T-cell (primary cell): ENCODE data around the gene ATP9B. TPM values are rescaled to one million over a fixed set of nuclear protein-coding genes. Genes with fewer than 3 reads are reported as not detected.

Source experiments
- ATAC-seq, 4 experiments: fragments of 200-7000 bp in 3 of 4; fragments of 150-1000 bp in 1 of 4; cut with Tn5 transposase; replicated peaks in 1 of 4; 1 replicate in 3 of 4; 2 replicates in 1 of 4; pipeline ENCODE4 v1.10.0; 2021; ENCODE audit warnings: moderate library complexity in 3 of 4, mild to moderate bottlenecking in 2 of 4, moderate number of reproducible peaks in 1 of 4
- CTCF ChIA-PET, 2 donors: fragments of 300-600 bp; sonication (Branson Sonifier 250); formaldehyde crosslinking; loops; one replicate each; lab custom pipeline; 2022; ENCODE audit warnings: antibody characterized with exemption in 2 of 2; lab: Charles Lee
- POLR2A ChIA-PET, 2 donors: fragments of 300-600 bp; sonication (Branson Sonifier 250); formaldehyde crosslinking; loops; one replicate each; lab custom pipeline; 2022; ENCODE audit warnings: antibody characterized with exemption in 2 of 2; lab: Charles Lee
- DNase-seq, 35 experiments: peaks; one replicate each; pipeline versions ENCODE4 v3.0.0 to v3.0.0-alpha.2; 2013 to 2023
- H3K27ac ChIP-seq: one replicate; pipeline ENCODE4 v1.5.1; 2013; ENCODE audit warnings: low read length
- H3K27me3 ChIP-seq, 2 experiments: replicated peaks in 1 of 2; 1 replicate in 1 of 2; 2 replicates in 1 of 2; pipeline versions ENCODE4 v1.6.1 to v1.7.0; 2013; ENCODE audit warnings: low read length in 1 of 2, mixed read lengths in 1 of 2; ENCODE audit not compliant: control insufficient read depth in 2 of 2, insufficient read depth in 2 of 2; ENCODE audit errors: extremely low read depth in 1 of 2
- H3K36me3 ChIP-seq, 2 donors: 1 replicate in 1 of 2; 2 replicates in 1 of 2; pipeline versions ENCODE4 v1.6.1 to v1.7.0; 2013; ENCODE audit warnings: low read length in 1 of 2; ENCODE audit not compliant: control insufficient read depth in 2 of 2, insufficient read depth in 1 of 2; ENCODE audit errors: extremely low read depth in 1 of 2
- H3K4me1 ChIP-seq, 2 experiments: 1 replicate in 1 of 2; 2 replicates in 1 of 2; pipeline versions ENCODE4 v1.6.1 to v1.7.0; 2013; ENCODE audit warnings: low read length in 2 of 2, mixed read lengths in 1 of 2; ENCODE audit not compliant: insufficient read depth in 2 of 2, control insufficient read depth in 1 of 2; ENCODE audit errors: extremely low read depth in 1 of 2
- H3K4me3 ChIP-seq, 2 donors: 1 replicate in 1 of 2; 2 replicates in 1 of 2; pipeline versions ENCODE4 v1.5.1 to v1.7.0; 2013; ENCODE audit warnings: mild to moderate bottlenecking in 2 of 2, low read length in 1 of 2, moderate library complexity in 1 of 2; ENCODE audit not compliant: control insufficient read depth in 1 of 2; ENCODE audit errors: extremely low read depth in 1 of 2
- H3K9me3 ChIP-seq: 2 replicates; pipeline ENCODE4 v1.7.0; 2013
- H3K27ac Mint-ChIP-seq, 2 donors: one replicate each; pipeline ENCODE4 v1.8.0; 2020 to 2021; ENCODE audit warnings: mild to moderate bottlenecking in 2 of 2, mixed read lengths in 2 of 2
- H3K27me3 Mint-ChIP-seq, 2 donors: one replicate each; pipeline ENCODE4 v1.8.0; 2021 to 2022; ENCODE audit warnings: mixed read lengths in 2 of 2
- H3K36me3 Mint-ChIP-seq: one replicate; pipeline ENCODE4 v1.8.0; 2021; ENCODE audit warnings: mixed read lengths
- H3K4me1 Mint-ChIP-seq, 3 donors: one replicate each; pipeline ENCODE4 v1.8.0; 2020 to 2022; ENCODE audit warnings: mixed read lengths in 3 of 3, mild to moderate bottlenecking in 1 of 3
- H3K4me3 Mint-ChIP-seq, 3 donors: one replicate each; pipeline ENCODE4 v1.8.0; 2020 to 2022; ENCODE audit warnings: mild to moderate bottlenecking in 3 of 3, mixed read lengths in 3 of 3, moderate library complexity in 3 of 3
- H3K9me3 Mint-ChIP-seq, 3 donors: one replicate each; pipeline ENCODE4 v1.8.0; 2020 to 2022; ENCODE audit warnings: mixed read lengths in 3 of 3
- WGBS: methylation state at CpG from one replicate; pipeline ENCODE4 v1.1.5; 2013; ENCODE audit warnings: missing lambda C conversion rate; ENCODE audit not compliant: insufficient coverage; 5-methylcytosine and 5-hydroxymethylcytosine counted together
- total RNA-seq, 35 experiments: library from RNA in 6 of 35; stranded (reverse) in 6 of 35; fragments of 120-200 nt in 1 of 35; gene quantifications; one replicate each; pipeline versions ENCODE4 v1.2.1 to v1.2.4 and lab custom pipeline; 2013 to 2026

The ATP9B gene
- total RNA-seq, 5 donors from 2014 or later (not counting 1 experiment from before 2014, with no cell fraction given): 54.1 to 95.2 (median 65.4) TPM

DNA sequence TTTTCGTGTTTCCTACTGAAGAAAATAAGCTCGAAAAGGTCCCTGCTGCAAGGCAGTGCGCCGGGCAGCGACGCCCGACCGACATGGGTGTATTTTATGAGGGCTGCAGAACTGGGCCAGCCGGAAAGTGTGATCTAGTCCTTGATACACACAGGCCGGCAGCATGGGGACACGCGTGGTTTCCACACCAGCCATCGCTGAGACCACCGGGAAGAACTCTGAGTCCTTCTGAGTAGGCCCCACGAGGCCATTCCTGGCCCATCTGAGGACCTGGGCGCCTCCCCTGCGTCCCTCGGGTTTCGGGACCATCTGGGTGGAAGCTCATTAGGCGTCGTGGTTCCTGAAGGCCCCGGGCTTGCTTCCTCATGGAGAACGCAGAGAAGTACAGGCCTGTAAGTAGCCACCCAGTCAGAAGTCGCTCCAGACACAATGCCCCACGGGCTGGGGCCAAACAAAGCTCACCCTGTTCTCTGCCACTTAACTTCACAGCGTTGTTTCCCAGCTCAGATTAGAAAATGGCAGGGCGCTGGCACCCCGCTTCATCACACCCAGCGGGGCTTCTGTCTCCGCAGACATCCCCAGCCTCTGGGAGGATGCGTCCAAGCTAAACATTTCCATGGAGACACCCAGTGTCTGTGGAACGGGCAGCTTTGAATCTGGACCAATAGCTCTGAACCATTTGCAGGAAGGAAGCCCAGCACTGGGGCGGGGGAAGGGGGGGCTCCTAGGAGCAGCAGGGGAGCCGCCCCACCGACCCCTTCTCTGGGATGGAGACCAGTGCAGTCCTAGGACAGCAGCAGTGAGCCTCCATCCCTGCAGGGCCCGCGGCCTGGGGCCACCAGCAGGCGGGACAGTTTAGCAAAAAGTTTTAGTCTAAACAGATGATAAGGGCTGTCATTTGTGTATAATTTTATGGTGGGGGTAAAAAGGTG lies 328.9 kb downstream of the ATP9B start:
- WGBS: 71% methylated on average over 33 of the region's 38 CpGs
- Mint-ChIP-seq H3K36me3 (no peaks in the 10 kb centered on the region), H3K4me1 (peaks cover 43 to 48% (median 44%) of the 10 kb centered on the region in 3 donors), H3K27ac (peak overlapping the region; percentile 91 to 95), H3K4me3 (peak overlapping the region; percentile 79 to 90 (median 88)), H3K9me3 (no peaks in the 10 kb centered on the region), H3K27me3 (no peaks in the 10 kb centered on the region)
- H3K4me3 ChIP-seq: peak overlapping the region in 1 of 2 donors; percentile 34
- H3K27ac ChIP-seq: peak overlapping the region; percentile 69
- H3K36me3 ChIP-seq: no peaks in the 10 kb centered on the region
- H3K9me3 ChIP-seq: no peaks in the 10 kb centered on the region
- H3K27me3 ChIP-seq: peaks cover 0 to 17% of the 10 kb centered on the region in 2 experiments
- H3K4me1 ChIP-seq: peaks cover 18 to 68% of the 10 kb centered on the region in 2 experiments
- POLR2A ChIA-PET: interaction anchor here in 1 of 2 donors (0.6 to 1.0 kb wide), 3 partner anchors 125 to 310 kb away, joined by 3 to 7 read pairs (median 3); no protein-coding TSS in a partner anchor
- DNase-seq (peak in 1 of 35 experiments; percentile 11), ATAC-seq (no peak)
- CTCF ChIA-PET: no interaction called here

DNA sequence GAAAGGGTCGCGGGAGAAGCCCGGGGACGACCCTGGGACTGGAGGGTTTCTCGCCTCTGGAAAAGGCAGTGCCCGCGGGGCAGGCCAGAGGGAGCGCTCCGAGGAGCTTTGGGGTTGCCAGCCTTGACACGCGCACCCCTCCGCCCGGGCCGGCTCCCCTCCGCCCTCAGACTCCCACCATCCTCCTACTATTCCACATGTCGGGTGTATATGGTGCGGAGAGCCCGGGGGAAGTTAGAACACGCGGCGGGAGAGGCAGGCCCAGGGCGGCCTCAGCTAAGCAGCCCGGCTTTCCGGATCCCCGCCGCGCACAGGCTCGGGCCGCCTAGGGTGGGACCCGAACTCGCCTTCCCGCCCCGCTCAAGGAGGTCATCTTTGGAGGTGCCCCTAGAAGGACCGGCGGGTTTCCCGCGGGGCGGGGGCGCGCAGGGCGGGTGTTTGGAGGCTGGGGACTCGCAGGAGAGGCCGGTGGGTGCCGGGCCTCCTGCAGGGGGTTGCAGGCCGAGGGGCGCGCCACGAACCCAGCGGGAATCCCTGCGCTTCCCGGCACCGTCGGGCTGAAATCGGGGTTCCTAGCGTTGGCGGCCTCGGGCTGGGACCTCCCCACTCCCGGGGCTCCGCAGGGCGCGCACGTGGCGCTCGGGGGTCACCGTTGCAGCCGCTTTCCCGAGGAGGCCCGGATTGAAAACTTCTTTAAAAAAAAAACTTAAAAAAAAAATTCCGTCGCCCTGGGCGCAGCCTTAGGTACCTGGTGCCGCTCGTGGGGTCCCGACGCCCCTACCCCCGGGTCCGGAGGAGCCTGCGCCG lies 330.3 kb downstream of the ATP9B start:
- no peaks in the 10 kb centered on the region for H3K36me3 ChIP-seq
- peak overlapping the region; percentile 69 for H3K27ac ChIP-seq
- peaks cover 50 to 58% (median 54%) of the 10 kb centered on the region in 3 donors for H3K4me1 Mint-ChIP-seq
- H3K27me3 ChIP-seq: peaks cover 0 to 12% of the 10 kb centered on the region in 2 experiments
- H3K9me3 Mint-ChIP-seq: no peaks in the 10 kb centered on the region
- H3K4me1 ChIP-seq: peaks cover 27 to 75% of the 10 kb centered on the region in 2 experiments
- H3K4me3 Mint-ChIP-seq: peak overlapping the region; percentile 79 to 90 (median 88)
- DNase-seq: peak in 6 of 35 experiments; percentile 17 to 46 (median 36)
- H3K27me3 Mint-ChIP-seq: no peaks in the 10 kb centered on the region
- no peaks in the 10 kb centered on the region for H3K9me3 ChIP-seq
- CTCF ChIA-PET: no interaction called here
- WGBS: 2% methylated on average over 63 of the region's 79 CpGs
- no peaks in the 10 kb centered on the region for H3K36me3 Mint-ChIP-seq
- peak; percentile 3 to 16 (median 6) for ATAC-seq
- peak overlapping the region; percentile 91 to 95 for H3K27ac Mint-ChIP-seq
- H3K4me3 ChIP-seq: peak overlapping the region; percentile 64 to 65
- POLR2A ChIA-PET: no interaction called here

DNA sequence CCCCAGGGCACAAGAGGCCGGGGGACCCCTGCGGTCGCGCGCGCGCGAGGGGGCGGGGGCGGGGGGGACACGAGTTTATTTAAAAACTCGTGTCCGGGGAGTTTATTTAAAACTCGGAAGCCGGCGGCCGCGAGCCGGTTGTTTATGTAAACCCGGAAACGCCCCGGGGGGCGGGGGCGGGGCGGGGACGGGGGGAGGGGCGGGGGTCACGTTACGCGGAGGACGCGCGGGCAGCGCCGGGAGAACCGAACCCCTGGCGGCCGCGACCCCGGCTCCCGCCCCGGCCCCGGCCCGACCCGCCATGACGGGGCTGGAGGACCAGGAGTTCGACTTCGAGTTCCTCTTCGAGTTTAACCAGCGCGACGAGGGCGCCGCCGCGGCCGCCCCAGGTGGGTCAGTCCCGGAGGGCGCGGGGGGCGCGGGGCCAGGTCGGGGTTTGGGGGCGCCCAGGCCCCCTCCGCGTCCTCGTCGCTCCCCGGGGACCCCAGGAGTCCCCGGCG lies 330.9 kb downstream of the ATP9B start:
- H3K27me3 ChIP-seq: peaks cover 0 to 5% of the 10 kb centered on the region in 2 experiments
- H3K4me3 ChIP-seq: peak overlapping the region; percentile 64 to 65
- no peaks in the 10 kb centered on the region for H3K27me3 Mint-ChIP-seq
- ATAC-seq (peak; percentile 33 to 47 (median 36)), DNase-seq (peak; percentile 35 to 79 (median 66))
- ChIA-PET CTCF (no interaction called here), POLR2A (interaction anchor here in 1 of 2 donors (1.0 kb wide), 1 partner anchor 124 kb away, joined by 4 read pairs; no protein-coding TSS in a partner anchor)
- no peak overlapping the region for H3K4me3 Mint-ChIP-seq
- peaks cover 57 to 60% (median 58%) of the 10 kb centered on the region in 3 donors for H3K4me1 Mint-ChIP-seq
- peak overlapping the region; percentile 69 for H3K27ac ChIP-seq
- peaks cover 33 to 75% of the 10 kb centered on the region in 2 experiments for H3K4me1 ChIP-seq
- WGBS: under 1% methylated on average over 46 of the region's 71 CpGs
- H3K9me3 Mint-ChIP-seq: no peaks in the 10 kb centered on the region
- no peaks in the 10 kb centered on the region for H3K36me3 ChIP-seq
- no peaks in the 10 kb centered on the region for H3K36me3 Mint-ChIP-seq
- no peaks in the 10 kb centered on the region for H3K9me3 ChIP-seq
- H3K27ac Mint-ChIP-seq: no peak overlapping the region

DNA sequence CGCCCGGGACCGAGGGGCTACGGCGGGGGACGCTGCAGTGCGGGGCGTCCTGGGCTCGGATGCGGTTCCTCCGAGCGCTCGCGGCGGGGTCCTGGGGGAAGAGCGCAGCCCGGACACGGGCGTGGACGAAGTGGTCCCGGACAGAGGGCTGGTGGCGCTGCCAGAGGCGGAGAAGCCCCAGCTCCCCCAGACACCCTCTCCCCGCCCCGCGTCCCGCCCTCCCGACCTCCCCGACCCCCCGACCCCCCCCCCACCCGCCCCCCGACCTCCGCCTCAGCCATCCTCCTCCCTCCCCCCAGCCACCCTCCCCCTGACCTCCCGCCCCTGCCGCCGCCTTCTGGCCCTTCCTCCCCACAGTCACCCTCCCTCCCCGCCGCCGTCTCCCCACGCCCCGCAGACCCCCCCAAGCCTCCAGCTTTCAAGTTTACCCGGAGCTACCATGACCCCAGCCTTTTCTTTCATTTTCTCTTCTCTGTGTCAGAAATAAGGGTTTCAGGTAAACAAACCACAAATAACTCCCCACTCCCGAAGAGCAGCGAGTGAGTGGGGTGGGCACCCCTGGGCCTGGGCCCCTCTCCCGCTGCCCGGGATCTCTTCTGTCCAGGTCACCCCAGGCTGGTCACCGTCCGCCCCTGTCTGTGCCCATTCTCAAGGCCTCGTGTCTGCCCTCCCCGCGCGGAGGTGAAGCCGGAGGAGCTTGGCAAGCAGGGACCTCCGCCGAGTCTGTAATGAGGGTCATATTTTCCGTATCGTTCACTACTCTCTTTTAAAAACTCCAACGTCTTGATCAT lies 331.6 kb downstream of the ATP9B start:
- ATAC-seq: peak; percentile 7 to 14 (median 10)
- peak overlapping the region; percentile 64 for H3K4me3 ChIP-seq
- H3K4me3 Mint-ChIP-seq: peak overlapping the region; percentile 79 to 91 (median 88)
- H3K36me3 Mint-ChIP-seq: no peaks in the 10 kb centered on the region
- H3K27ac ChIP-seq: peak overlapping the region; percentile 97
- H3K9me3 Mint-ChIP-seq: no peaks in the 10 kb centered on the region
- H3K27ac Mint-ChIP-seq: peak overlapping the region; percentile 97
- 13% methylated on average over 19 of the region's 58 CpGs for WGBS
- H3K36me3 ChIP-seq: no peaks in the 10 kb centered on the region
- peak in 33 of 35 experiments; percentile 36 to 74 (median 61) for DNase-seq
- ChIA-PET POLR2A (interaction anchor here in 1 of 2 donors (1.0 kb wide), 1 partner anchor 123 kb away, joined by 4 read pairs; no protein-coding TSS in a partner anchor), CTCF (interaction anchor here in 1 of 2 donors (0.6 kb wide), 1 partner anchor 130 kb away, joined by 3 read pairs; no protein-coding TSS in a partner anchor)
- no peaks in the 10 kb centered on the region for H3K27me3 Mint-ChIP-seq
- H3K4me1 Mint-ChIP-seq: peaks cover 63 to 67% (median 65%) of the 10 kb centered on the region in 3 donors
- H3K9me3 ChIP-seq: no peaks in the 10 kb centered on the region
- peaks cover 38 to 81% of the 10 kb centered on the region in 2 experiments for H3K4me1 ChIP-seq
- peaks cover 0 to 5% of the 10 kb centered on the region in 2 experiments for H3K27me3 ChIP-seq

DNA sequence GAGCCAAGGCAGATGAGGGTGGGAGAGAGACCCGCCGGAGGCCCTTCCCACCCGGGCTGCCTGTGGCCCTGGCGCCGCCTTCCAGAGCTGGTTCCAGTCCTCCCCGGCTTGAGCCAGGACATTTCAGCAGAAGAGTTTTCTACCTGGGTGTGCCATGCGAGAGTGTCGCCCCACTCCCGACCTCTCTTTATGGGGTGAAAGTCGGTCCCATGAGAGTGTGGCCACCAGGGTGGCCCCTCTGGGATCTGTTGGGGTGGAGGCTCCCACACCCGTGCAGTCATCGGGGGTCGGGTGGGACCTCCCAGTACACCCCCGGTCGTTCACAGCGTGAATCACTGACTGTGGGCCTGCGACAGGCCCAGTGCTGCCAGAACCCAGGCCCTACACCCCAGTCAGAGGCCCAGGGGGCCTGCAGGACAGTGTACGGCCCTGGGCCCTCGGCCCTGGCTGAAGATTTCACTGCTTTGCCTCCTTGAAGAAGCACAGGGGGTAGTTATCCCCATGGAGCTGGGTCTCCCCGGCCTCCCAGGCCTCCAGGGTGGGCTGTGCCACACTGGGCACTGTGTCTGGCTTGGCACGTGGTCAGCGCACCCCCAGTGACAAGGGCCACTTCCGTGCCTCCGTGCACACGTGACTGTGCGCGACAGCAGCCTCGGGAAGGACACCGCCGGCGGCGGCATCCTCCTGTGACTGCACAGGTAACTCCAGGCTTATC lies 332.5 kb downstream of the ATP9B start:
- H3K36me3 Mint-ChIP-seq: peaks cover 4% of the 10 kb centered on the region
- Histone ChIP-seq H3K4me1 (peaks cover 43 to 87% of the 10 kb centered on the region in 2 experiments), H3K4me3 (peak overlapping the region; percentile 49 to 64), H3K27ac (peak overlapping the region; percentile 97), H3K9me3 (no peaks in the 10 kb centered on the region), H3K27me3 (peaks cover 0 to 5% of the 10 kb centered on the region in 2 experiments), H3K36me3 (no peaks in the 10 kb centered on the region)
- CTCF ChIA-PET: interaction anchor here in 1 of 2 donors (0.6 kb wide), 1 partner anchor 130 kb away, joined by 3 read pairs; no protein-coding TSS in a partner anchor
- no peaks in the 10 kb centered on the region for H3K27me3 Mint-ChIP-seq
- no peak for ATAC-seq
- H3K4me1 Mint-ChIP-seq: peaks cover 71 to 75% (median 73%) of the 10 kb centered on the region in 3 donors
- H3K4me3 Mint-ChIP-seq: peak overlapping the region; percentile 79 to 91 (median 88)
- WGBS: 70% methylated on average over 24 of the region's 32 CpGs
- H3K9me3 Mint-ChIP-seq: no peaks in the 10 kb centered on the region
- H3K27ac Mint-ChIP-seq: peak overlapping the region; percentile 97
- POLR2A ChIA-PET: interaction anchor here (0.6 to 1.0 kb wide), 2 partner anchors 8 to 122 kb away, joined by 3 to 4 read pairs; no protein-coding TSS in a partner anchor
- peak in 1 of 35 experiments; percentile 22 for DNase-seq
